GM21737 (cell line): ENCODE measurements around the gene PLEKHG4B.

Source experiments
- ATAC-seq: cut with Tn5 transposase; IDR thresholded peaks from one replicate; pipeline ENCODE4 v1.9.1; 2021; ENCODE audit warnings: mild to moderate bottlenecking, moderate library complexity; ENCODE audit not compliant: unreplicated experiment

Gene PLEKHG4B

GRCh38 chr5:74503-75109 is 17.4 kb upstream of the PLEKHG4B start:
- no peak for ATAC-seq

GRCh38 chr5:75331-76320 is 16.3 kb upstream of the PLEKHG4B start:
- no peak for ATAC-seq

- ATAC-seq, result no peak
These were observed 15.4 kb upstream of the PLEKHG4B start for GRCh38 chr5:76358-77169.

- ATAC-seq, result no peak
These were observed 14.8 kb upstream of the PLEKHG4B start for GRCh38 chr5:77170-77501.

GRCh38 chr5:77546-77945 is 14.4 kb upstream of the PLEKHG4B start:
- ATAC-seq, result no peak

GRCh38 chr5:77957-78804 is 13.8 kb upstream of the PLEKHG4B start:
- no peak for ATAC-seq

- ATAC-seq, result no peak
These were observed 13.2 kb upstream of the PLEKHG4B start for GRCh38 chr5:78805-79149.

- ATAC-seq, result no peak
These were observed 12.7 kb upstream of the PLEKHG4B start for GRCh38 chr5:79263-79662.

GRCh38 chr5:79821-80220 is 12.1 kb upstream of the PLEKHG4B start:
- ATAC-seq, result no peak

GRCh38 chr5:81391-82021 is 10.5 kb upstream of the PLEKHG4B start:
- ATAC-seq, result no peak

- ATAC-seq, result no peak
These were observed 9.9 kb upstream of the PLEKHG4B start for GRCh38 chr5:82097-82496.

- ATAC-seq, result no peak
These were observed 9.4 kb upstream of the PLEKHG4B start for GRCh38 chr5:82570-82969.

- no peak for ATAC-seq
These were observed 8.9 kb upstream of the PLEKHG4B start for GRCh38 chr5:83029-83428.

GRCh38 chr5:85334-85995 is 6.5 kb upstream of the PLEKHG4B start:
- ATAC-seq, result no peak

- ATAC-seq, result no peak
These were observed 2.4 kb upstream of the PLEKHG4B start for GRCh38 chr5:89337-90286.

GRCh38 chr5:90590-91547 is 1.1 kb upstream of the PLEKHG4B start:
- no peak for ATAC-seq

GRCh38 chr5:92401-93220 is 643 bp downstream of the PLEKHG4B start:
- no peak for ATAC-seq
